HEK293T (cell line): ENCODE results near the gene OR52E1.

Experiments used
- ARNT ChIP-seq: fragments of 450-650 bp; IDR thresholded peaks from 2 replicates; pipeline ENCODE4 v1.6.1; 2017; ENCODE audit warnings: mild to moderate bottlenecking
- ELF4 ChIP-seq: fragments of 450-650 bp; IDR thresholded peaks from 2 replicates; pipeline ENCODE4 v1.6.1; 2017; ENCODE audit warnings: antibody characterized with exemption
- FOXK2 ChIP-seq: fragments of 450-650 bp; IDR thresholded peaks from 2 replicates; pipeline ENCODE4 v1.6.1; 2016; ENCODE audit warnings: mild to moderate bottlenecking
- FOXM1 ChIP-seq: fragments of 450-650 bp; IDR thresholded peaks from 2 replicates; pipeline ENCODE4 v1.6.1; 2017; ENCODE audit warnings: mild to moderate bottlenecking, borderline replicate concordance
- HDGF ChIP-seq: fragments of 450-650 bp; IDR thresholded peaks from 2 replicates; pipeline ENCODE4 v1.6.1; 2017; ENCODE audit warnings: antibody characterized with exemption, borderline replicate concordance
- NFRKB ChIP-seq: fragments of 450-650 bp; IDR thresholded peaks from 2 replicates; pipeline ENCODE4 v1.6.1; 2016; ENCODE audit warnings: mild to moderate bottlenecking, moderate library complexity
- SP1 ChIP-seq: fragments of 450-650 bp; IDR thresholded peaks from 2 replicates; pipeline ENCODE4 v1.6.1; 2017
- SUZ12 ChIP-seq: fragments of 450-650 bp; IDR thresholded peaks from 2 replicates; pipeline ENCODE4 v1.6.1; 2016; ENCODE audit warnings: mild to moderate bottlenecking
- TARDBP ChIP-seq: fragments of 450-650 bp; IDR thresholded peaks from 2 replicates; pipeline ENCODE4 v1.6.1; 2016

DNA sequence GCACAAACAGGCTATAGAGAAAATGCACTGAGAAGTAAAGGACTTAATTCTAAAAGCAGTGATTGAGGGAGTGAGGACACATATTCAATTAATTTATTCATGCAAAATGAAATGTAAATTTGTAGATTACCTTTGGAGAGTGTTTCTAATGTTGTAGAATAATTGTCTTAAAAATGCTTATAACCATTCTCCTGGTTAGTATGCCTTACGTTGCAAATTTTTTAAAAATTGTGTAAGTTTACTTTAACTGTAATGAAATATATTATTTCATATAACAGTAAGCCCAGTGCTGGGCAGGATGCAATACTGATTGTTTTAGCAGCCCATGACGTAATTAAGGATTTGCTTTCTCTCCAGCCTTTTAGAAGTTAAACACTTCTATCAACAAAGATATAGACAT, 26.6 kb downstream of the OR52E1 start:
- no peak for TF ChIP-seq FOXK2
- TF ChIP-seq NFRKB: no peak
- TF ChIP-seq SUZ12: no peak
- TF ChIP-seq SP1: no peak
- no peak for TF ChIP-seq ARNT
- no peak for TF ChIP-seq FOXM1
- no peak for TF ChIP-seq ELF4
- TF ChIP-seq HDGF: no peak
- no peak for TF ChIP-seq TARDBP
